ENCODE results near the gene UGT2A1. TPM values are rescaled to one million over a fixed set of nuclear protein-coding genes. Genes with fewer than 3 reads are reported as not detected.

UGT2A1 gene
- polyA plus RNA-seq, 1 donor (not counting 4 experiments of a cell fraction or from before 2014, with no cell fraction given) = not detected

GRCh38 chr4:69594382-69594781 lies 58.7 kb downstream of the UGT2A1 start:
- FAIRE-seq (no peak), DNase-seq (ENCODE audit: low read depth, low spot score) (no peak)
- TF ChIP-seq CTCF (optimal IDR thresholded peaks at IDR 0.05 in 1 of 3, IDR thresholded peaks at IDR 0.05 in 1 of 3, conservative IDR thresholded peaks at IDR 0.05 in 1 of 3; ENCODE audit: extremely low read depth in 1 of 3, insufficient read depth in 2 of 3, low read length in 3 of 3) (no peak), EZH2 (IDR thresholded peaks at IDR 0.05; ENCODE audit: low read length) (no peak)

GRCh38 chr4:69591364-69591763 lies 61.7 kb downstream of the UGT2A1 start:
- no peak overlapping the region for H3K4me3 ChIP-seq (ENCODE audit: control insufficient read depth in 2 of 3, extremely low read depth in 1 of 3, insufficient read depth in 2 of 3, low read depth in 1 of 3, low read length in 3 of 3)
- no peaks in the 10 kb centered on the region for H4K20me1 ChIP-seq (ENCODE audit: control insufficient read depth, extremely low read depth, insufficient read depth, low read length)
- H3K9ac ChIP-seq (ENCODE audit: control insufficient read depth, extremely low read depth, insufficient read depth, low read length) = no peak overlapping the region
- no peak overlapping the region for H2AFZ ChIP-seq (ENCODE audit: control insufficient read depth, low read length)
- H3K4me1 ChIP-seq (ENCODE audit: control insufficient read depth, extremely low read depth, insufficient read depth, low read length) = no peaks in the 10 kb centered on the region
- TF ChIP-seq CTCF (optimal IDR thresholded peaks at IDR 0.05 in 1 of 3, IDR thresholded peaks at IDR 0.05 in 1 of 3, conservative IDR thresholded peaks at IDR 0.05 in 1 of 3; ENCODE audit: extremely low read depth in 1 of 3, insufficient read depth in 2 of 3, low read length in 3 of 3) = no peak
- no peak for TF ChIP-seq EZH2 (IDR thresholded peaks at IDR 0.05; ENCODE audit: low read length)
- DNase-seq (ENCODE audit: low read depth, low spot score) (no peak), FAIRE-seq (no peak)
- no peaks in the 10 kb centered on the region for H3K9me3 ChIP-seq (ENCODE audit: control insufficient read depth, low read depth, low read length)
- no peaks in the 10 kb centered on the region for H3K27me3 ChIP-seq (ENCODE audit: control insufficient read depth, extremely low read depth, insufficient read depth, low read length)
- dilution Hi-C loops (cut with MboI; ENCODE audit: extremely low pct_ligation_motif_present, low sequenced_read_pairs) = no loop called here
- no peaks in the 10 kb centered on the region for H3K9me1 ChIP-seq (ENCODE audit: control insufficient read depth, extremely low read depth, insufficient read depth, low read length)
- no peaks in the 10 kb centered on the region for H3K36me3 ChIP-seq (ENCODE audit: control insufficient read depth in 2 of 2, extremely low read depth in 1 of 2, insufficient read depth in 2 of 2, low read length in 2 of 2)
- H3K79me2 ChIP-seq (ENCODE audit: control insufficient read depth, insufficient read depth, low read length) = no peaks in the 10 kb centered on the region
- no peak overlapping the region for H3K27ac ChIP-seq (ENCODE audit: control insufficient read depth, insufficient read depth, low read length)
- H3K4me2 ChIP-seq (ENCODE audit: control insufficient read depth, extremely low read depth, insufficient read depth, low read depth, low read length) = no peak overlapping the region

More at GRCh38 chr4:69594382-69594781, 58.7 kb downstream of the UGT2A1 start:
- H3K4me1 ChIP-seq (ENCODE audit: control insufficient read depth, extremely low read depth, insufficient read depth, low read length) = no peaks in the 10 kb centered on the region
- H3K4me2 ChIP-seq (ENCODE audit: control insufficient read depth, extremely low read depth, insufficient read depth, low read depth, low read length) = no peak overlapping the region
- H4K20me1 ChIP-seq (ENCODE audit: control insufficient read depth, extremely low read depth, insufficient read depth, low read length) = no peaks in the 10 kb centered on the region
- H3K27ac ChIP-seq (ENCODE audit: control insufficient read depth, insufficient read depth, low read length) = no peak overlapping the region
- no peak overlapping the region for H3K9ac ChIP-seq (ENCODE audit: control insufficient read depth, extremely low read depth, insufficient read depth, low read length)
- H2AFZ ChIP-seq (ENCODE audit: control insufficient read depth, low read length) = no peak overlapping the region
- dilution Hi-C loops (cut with MboI; ENCODE audit: extremely low pct_ligation_motif_present, low sequenced_read_pairs) = no loop called here
- H3K27me3 ChIP-seq (ENCODE audit: control insufficient read depth, extremely low read depth, insufficient read depth, low read length) = no peaks in the 10 kb centered on the region
- H3K36me3 ChIP-seq (ENCODE audit: control insufficient read depth in 2 of 2, extremely low read depth in 1 of 2, insufficient read depth in 2 of 2, low read length in 2 of 2) = no peaks in the 10 kb centered on the region
- H3K79me2 ChIP-seq (ENCODE audit: control insufficient read depth, insufficient read depth, low read length) = no peaks in the 10 kb centered on the region
- no peaks in the 10 kb centered on the region for H3K9me1 ChIP-seq (ENCODE audit: control insufficient read depth, extremely low read depth, insufficient read depth, low read length)
- no peaks in the 10 kb centered on the region for H3K9me3 ChIP-seq (ENCODE audit: control insufficient read depth, low read depth, low read length)
- no peak overlapping the region for H3K4me3 ChIP-seq (ENCODE audit: control insufficient read depth in 2 of 3, extremely low read depth in 1 of 3, insufficient read depth in 2 of 3, low read depth in 1 of 3, low read length in 3 of 3)

Measured in keratinocyte (primary cell).